KMS-11 (cell line): Measurements from ENCODE around the gene SMG6.

Experiments
- H2AFZ ChIP-seq: fragments of 200-600 bp; sonication (generic); 2 replicates; pipeline ENCODE4 v1.6.1; 2016; ENCODE audit warnings: antibody characterized with exemption, mixed run types, low read depth
- H3K27ac ChIP-seq: fragments of 200-600 bp; sonication (generic); 2 replicates; pipeline ENCODE4 v1.6.1; 2016; ENCODE audit warnings: mild to moderate bottlenecking, mixed run types
- H3K27me3 ChIP-seq: fragments of 200-600 bp; sonication (generic); 2 replicates; pipeline ENCODE4 v1.6.1; 2017; ENCODE audit warnings: mild to moderate bottlenecking, low read depth, mixed run types, moderate library complexity; ENCODE audit not compliant: insufficient read depth
- H3K36me3 ChIP-seq: fragments of 200-600 bp; sonication (generic); 2 replicates; pipeline ENCODE4 v1.6.1; 2017; ENCODE audit warnings: mild to moderate bottlenecking, mixed run types; ENCODE audit not compliant: insufficient read depth
- H3K4me1 ChIP-seq: fragments of 200-600 bp; sonication (generic); 2 replicates; pipeline ENCODE4 v1.6.1; 2016; ENCODE audit warnings: mild to moderate bottlenecking, low read depth, mixed run types; ENCODE audit not compliant: poor library complexity, severe bottlenecking
- H3K4me2 ChIP-seq: fragments of 200-600 bp; sonication (generic); 2 replicates; pipeline ENCODE4 v1.7.0; 2016; ENCODE audit warnings: mild to moderate bottlenecking, mixed run types
- H3K4me3 ChIP-seq: fragments of 200-600 bp; sonication (generic); IDR thresholded peaks from 2 replicates; pipeline ENCODE4 v1.6.1; 2017; ENCODE audit warnings: low read depth, low read length, mixed read lengths; ENCODE audit not compliant: insufficient read depth
- H3K79me2 ChIP-seq: fragments of 200-600 bp; sonication (generic); 2 replicates; pipeline ENCODE4 v1.6.1; 2016; ENCODE audit warnings: low read depth, mixed run types; ENCODE audit not compliant: insufficient read depth
- H3K9ac ChIP-seq: fragments of 200-600 bp; sonication (generic); 2 replicates; pipeline ENCODE4 v1.6.1; 2016; ENCODE audit warnings: mild to moderate bottlenecking, mixed run types
- H4K20me1 ChIP-seq: fragments of 200-600 bp; sonication (generic); 2 replicates; pipeline ENCODE4 v1.6.1; 2016; ENCODE audit warnings: mild to moderate bottlenecking, mixed run types; ENCODE audit not compliant: insufficient read depth
- TF ChIP-seq, protein P1 (sequence below): fragments of 200-600 bp; sonication (generic); conservative IDR thresholded peaks from 2 replicates; pipeline ENCODE4 v1.6.1; 2017; ENCODE audit warnings: low read depth, mild to moderate bottlenecking, antibody characterized with exemption, low read length, moderate library complexity, mixed read lengths

The SMG6 gene

DNA sequence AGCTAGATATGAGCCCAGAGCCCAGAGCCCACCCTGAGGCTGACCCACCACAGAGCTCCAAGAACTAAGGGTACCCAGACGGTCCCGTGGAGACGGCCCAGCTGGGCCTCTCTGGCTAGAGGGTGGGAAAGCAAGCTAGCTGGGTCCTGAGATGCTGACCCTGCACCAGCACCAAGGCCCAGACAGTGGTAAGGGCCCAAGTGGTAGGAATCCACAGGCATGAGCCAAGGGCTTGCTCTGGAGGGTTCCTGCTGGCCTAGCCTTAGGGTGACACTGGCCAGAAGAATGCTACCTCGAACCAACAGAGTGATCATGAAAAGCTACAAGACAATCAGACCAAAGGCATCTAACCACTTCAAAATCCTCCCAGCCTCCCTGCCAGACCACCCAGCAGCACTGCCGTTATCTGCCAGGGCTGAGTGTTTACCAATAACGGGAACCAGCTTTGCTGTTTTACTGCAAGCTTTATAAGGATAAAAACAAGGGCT is 235.5 kb downstream of the SMG6 start:
- TF ChIP-seq, protein P1, sequence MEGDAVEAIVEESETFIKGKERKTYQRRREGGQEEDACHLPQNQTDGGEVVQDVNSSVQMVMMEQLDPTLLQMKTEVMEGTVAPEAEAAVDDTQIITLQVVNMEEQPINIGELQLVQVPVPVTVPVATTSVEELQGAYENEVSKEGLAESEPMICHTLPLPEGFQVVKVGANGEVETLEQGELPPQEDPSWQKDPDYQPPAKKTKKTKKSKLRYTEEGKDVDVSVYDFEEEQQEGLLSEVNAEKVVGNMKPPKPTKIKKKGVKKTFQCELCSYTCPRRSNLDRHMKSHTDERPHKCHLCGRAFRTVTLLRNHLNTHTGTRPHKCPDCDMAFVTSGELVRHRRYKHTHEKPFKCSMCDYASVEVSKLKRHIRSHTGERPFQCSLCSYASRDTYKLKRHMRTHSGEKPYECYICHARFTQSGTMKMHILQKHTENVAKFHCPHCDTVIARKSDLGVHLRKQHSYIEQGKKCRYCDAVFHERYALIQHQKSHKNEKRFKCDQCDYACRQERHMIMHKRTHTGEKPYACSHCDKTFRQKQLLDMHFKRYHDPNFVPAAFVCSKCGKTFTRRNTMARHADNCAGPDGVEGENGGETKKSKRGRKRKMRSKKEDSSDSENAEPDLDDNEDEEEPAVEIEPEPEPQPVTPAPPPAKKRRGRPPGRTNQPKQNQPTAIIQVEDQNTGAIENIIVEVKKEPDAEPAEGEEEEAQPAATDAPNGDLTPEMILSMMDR: no peak
- H3K79me2 ChIP-seq: no peaks in the 10 kb centered on the region
- no peaks in the 10 kb centered on the region for H3K36me3 ChIP-seq
- no peak overlapping the region for H3K9ac ChIP-seq
- no peak overlapping the region for H3K4me2 ChIP-seq
- H3K4me3 ChIP-seq: no peak overlapping the region
- H3K27ac ChIP-seq: no peak overlapping the region
- H4K20me1 ChIP-seq: no peaks in the 10 kb centered on the region
- no peak overlapping the region for H2AFZ ChIP-seq
- no peaks in the 10 kb centered on the region for H3K27me3 ChIP-seq
- peaks cover 41% of the 10 kb centered on the region for H3K4me1 ChIP-seq

DNA sequence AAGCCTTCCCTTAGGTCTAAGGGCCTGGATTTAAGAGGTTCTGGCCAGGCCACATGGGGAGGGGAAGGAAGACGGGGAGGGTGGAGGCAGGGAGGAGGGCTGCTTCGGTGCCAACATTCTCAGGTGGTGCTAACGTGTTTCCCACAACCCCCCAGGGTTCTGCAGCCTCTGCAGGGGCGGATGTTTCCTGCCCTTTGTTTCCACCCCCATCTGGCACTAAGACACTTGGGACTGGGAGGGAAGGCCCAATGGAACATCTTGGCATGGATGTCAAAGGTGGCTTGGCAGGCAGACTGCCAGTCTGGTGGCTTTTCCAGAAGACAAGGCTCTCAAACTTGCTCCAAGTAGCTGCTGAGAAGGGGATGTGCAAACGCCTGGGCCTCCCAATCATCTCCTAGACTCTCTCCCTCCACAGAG is 236.0 kb downstream of the SMG6 start:
- Histone ChIP-seq H3K27ac (no peak overlapping the region), H3K4me3 (no peak overlapping the region), H2AFZ (no peak overlapping the region), H3K27me3 (no peaks in the 10 kb centered on the region), H3K9ac (no peak overlapping the region), H3K79me2 (no peaks in the 10 kb centered on the region), H4K20me1 (no peaks in the 10 kb centered on the region), H3K4me2 (no peak overlapping the region), H3K36me3 (no peaks in the 10 kb centered on the region), H3K4me1 (peaks cover 41% of the 10 kb centered on the region)
- TF ChIP-seq, protein P1: no peak

DNA sequence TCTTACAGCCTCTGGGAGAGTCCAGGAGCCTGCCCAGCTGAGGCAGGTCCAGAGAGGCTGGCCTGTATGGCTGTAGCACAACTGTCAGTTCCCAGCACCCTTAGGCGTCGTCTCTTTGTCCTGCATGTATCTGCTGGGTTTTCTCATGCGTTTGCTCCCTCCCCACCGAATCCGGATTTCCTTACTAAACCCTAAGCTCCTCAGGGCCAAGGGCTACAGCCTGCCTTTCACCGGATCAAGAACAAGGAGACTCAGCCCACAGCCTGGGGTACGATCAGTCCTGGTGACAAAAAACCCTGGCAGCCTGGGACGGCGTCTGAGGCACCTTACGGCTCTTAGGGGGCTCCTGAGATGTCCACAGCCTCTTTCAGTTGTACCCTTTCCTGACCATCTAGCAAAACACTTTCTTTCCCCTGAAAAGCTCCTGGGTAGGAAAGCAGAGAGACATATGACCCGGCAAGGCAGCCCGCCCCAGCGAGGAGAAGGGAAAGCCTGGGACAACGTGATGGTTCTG is 236.5 kb downstream of the SMG6 start:
- Histone ChIP-seq H3K9ac (no peak overlapping the region), H3K36me3 (no peaks in the 10 kb centered on the region), H4K20me1 (no peaks in the 10 kb centered on the region), H3K4me1 (peaks cover 39% of the 10 kb centered on the region), H3K4me3 (no peak overlapping the region), H3K27ac (no peak overlapping the region), H3K27me3 (no peaks in the 10 kb centered on the region), H2AFZ (no peak overlapping the region), H3K4me2 (no peak overlapping the region), H3K79me2 (no peaks in the 10 kb centered on the region)
- TF ChIP-seq, protein P1: no peak

DNA sequence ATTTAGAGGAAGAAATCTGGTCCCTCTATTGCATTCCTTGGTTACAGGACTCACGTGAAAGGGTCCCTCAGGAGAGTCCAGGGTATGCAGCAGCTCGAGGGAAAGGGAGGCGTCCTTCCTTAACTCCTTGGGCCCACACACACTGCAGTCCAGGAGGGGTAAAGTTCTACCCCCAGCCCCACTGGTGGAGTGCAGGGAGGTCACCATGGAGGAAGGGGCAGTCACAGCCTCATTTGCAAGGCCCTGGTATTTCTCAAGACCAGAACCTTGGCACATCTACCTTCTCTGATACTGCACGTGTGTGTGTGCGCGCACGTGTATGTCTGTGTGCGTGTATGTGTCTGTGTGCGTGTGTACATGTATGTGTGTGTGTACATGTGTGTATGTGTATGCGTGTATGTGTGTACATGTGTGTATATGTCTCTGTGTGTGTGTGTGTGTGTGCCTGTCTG is 237.6 kb downstream of the SMG6 start:
- Histone ChIP-seq H4K20me1 (no peaks in the 10 kb centered on the region), H3K36me3 (no peaks in the 10 kb centered on the region), H3K79me2 (no peaks in the 10 kb centered on the region), H3K27me3 (no peaks in the 10 kb centered on the region), H3K4me2 (no peak overlapping the region), H3K4me3 (no peak overlapping the region), H2AFZ (no peak overlapping the region), H3K27ac (no peak overlapping the region), H3K4me1 (peaks cover 28% of the 10 kb centered on the region), H3K9ac (no peak overlapping the region)
- TF ChIP-seq, protein P1: no peak
